ENCODE measurements around the gene DYSF.

Gene DYSF

GRCh38 chr2:71680925-71681324 lies 227.6 kb downstream of the DYSF start:
- H3K27ac ChIP-seq = no peak overlapping the region
- TF ChIP-seq ZFX (IDR thresholded peaks at IDR 0.05) (no peak), CTCF (conservative IDR thresholded peaks at IDR 0.05) (no peak)

- TF ChIP-seq ZFX (IDR thresholded peaks at IDR 0.05) (no peak), CTCF (conservative IDR thresholded peaks at IDR 0.05) (no peak)
- no peak overlapping the region for H3K27ac ChIP-seq
Measured at GRCh38 chr2:71681626-71682025, 228.3 kb downstream of the DYSF start.

- TF ChIP-seq ZFX (IDR thresholded peaks at IDR 0.05) (no peak), CTCF (conservative IDR thresholded peaks at IDR 0.05) (no peak)
- H3K27ac ChIP-seq = no peak overlapping the region
Measured at GRCh38 chr2:71682341-71682740, 229.0 kb downstream of the DYSF start.

- no peak overlapping the region for H3K27ac ChIP-seq
- TF ChIP-seq CTCF (conservative IDR thresholded peaks at IDR 0.05) = no peak
- no peak for TF ChIP-seq ZFX (IDR thresholded peaks at IDR 0.05)
Measured at GRCh38 chr2:71683070-71683469, 229.7 kb downstream of the DYSF start.

- no peak overlapping the region for H3K27ac ChIP-seq
- TF ChIP-seq ZFX (IDR thresholded peaks at IDR 0.05) (no peak), CTCF (conservative IDR thresholded peaks at IDR 0.05) (no peak)
Measured at GRCh38 chr2:71683666-71684065, 230.3 kb downstream of the DYSF start.

- TF ChIP-seq CTCF (conservative IDR thresholded peaks at IDR 0.05) (no peak), ZFX (IDR thresholded peaks at IDR 0.05) (no peak)
- H3K27ac ChIP-seq = no peak overlapping the region
Measured at GRCh38 chr2:71684226-71685072, 231.1 kb downstream of the DYSF start.

GRCh38 chr2:71685073-71685848 lies 231.9 kb downstream of the DYSF start:
- no peak overlapping the region for H3K27ac ChIP-seq
- TF ChIP-seq CTCF (conservative IDR thresholded peaks at IDR 0.05) (no peak), ZFX (IDR thresholded peaks at IDR 0.05) (no peak)

All from C4-2B (cell line).